ENCODE results near the gene VMO1.
A peak's percentile ranks its signal among the peaks of the same experiment; 100 is the strongest.
"Not testable (repeated sequence)": the region's sequence is repeated elsewhere in the genome, so short reads cannot be mapped to it uniquely, and the experiment has no call there.

VMO1 gene, protein sequence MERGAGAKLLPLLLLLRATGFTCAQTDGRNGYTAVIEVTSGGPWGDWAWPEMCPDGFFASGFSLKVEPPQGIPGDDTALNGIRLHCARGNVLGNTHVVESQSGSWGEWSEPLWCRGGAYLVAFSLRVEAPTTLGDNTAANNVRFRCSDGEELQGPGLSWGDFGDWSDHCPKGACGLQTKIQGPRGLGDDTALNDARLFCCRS

DNA sequence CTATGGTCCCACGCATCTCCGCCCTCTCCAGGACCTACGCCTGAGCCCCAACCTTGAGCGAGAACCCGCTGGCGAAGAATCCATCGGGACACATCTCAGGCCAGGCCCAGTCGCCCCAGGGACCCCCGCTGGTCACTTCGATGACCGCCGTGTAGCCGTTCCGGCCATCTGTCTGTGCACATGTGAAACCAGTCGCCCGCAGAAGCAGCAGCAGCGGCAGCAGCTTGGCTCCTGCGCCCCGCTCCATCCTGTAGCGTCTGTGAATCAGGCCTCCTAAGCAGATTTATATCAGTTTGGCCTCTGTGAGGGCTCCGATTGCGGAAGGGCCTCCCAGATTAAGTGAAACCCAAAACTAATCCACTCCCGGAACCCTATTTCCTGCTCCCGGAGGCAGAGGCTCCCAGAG is at the start of gene VMO1:
Gene VMO1 (minus strand): TSS at position 259 of the 406 bp plus-strand sequence. CDS start 12 bp downstream, at position 247.
- DNase-seq = no peak

- no peak for DNase-seq
Measured at GRCh38 chr17:4834681-4835020, 48.5 kb upstream of the VMO1 start.

DNA sequence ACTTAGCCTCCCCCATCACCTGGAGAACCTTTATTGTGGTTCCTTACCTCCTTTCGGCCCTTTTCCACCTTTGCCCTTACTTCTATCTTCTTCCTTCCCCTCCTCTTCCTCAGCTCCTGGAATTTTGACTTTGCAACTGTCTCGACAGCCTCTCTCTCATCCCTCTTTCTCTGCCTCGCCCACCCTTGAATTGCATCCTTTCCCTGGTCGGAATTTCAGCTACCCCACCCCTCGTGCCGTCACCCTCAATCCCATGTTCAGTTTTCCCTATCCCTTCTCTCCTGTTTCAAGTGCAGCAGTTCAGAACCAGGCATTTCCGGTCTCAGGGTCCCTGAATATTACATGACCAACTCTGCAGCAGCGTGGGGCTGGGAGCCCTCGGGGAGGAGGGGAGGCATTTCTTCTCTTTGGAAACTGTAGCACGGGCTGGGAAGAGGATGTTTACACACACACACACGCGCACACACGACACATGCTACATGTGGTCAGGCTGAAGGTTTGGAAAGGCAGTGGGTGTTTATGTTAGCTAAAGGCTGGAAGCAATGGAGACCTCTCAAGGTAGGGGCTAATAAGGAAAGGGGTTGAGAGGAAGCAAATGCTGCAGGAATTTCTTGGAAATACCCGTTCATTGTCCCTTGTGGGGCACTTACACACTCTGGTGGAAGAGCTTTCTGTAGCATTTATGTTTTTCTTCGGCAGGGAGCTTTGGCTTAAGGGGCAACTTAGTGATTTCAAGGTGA is 47.9 kb upstream of the VMO1 start:
- DNase-seq = peak; percentile 27

DNA sequence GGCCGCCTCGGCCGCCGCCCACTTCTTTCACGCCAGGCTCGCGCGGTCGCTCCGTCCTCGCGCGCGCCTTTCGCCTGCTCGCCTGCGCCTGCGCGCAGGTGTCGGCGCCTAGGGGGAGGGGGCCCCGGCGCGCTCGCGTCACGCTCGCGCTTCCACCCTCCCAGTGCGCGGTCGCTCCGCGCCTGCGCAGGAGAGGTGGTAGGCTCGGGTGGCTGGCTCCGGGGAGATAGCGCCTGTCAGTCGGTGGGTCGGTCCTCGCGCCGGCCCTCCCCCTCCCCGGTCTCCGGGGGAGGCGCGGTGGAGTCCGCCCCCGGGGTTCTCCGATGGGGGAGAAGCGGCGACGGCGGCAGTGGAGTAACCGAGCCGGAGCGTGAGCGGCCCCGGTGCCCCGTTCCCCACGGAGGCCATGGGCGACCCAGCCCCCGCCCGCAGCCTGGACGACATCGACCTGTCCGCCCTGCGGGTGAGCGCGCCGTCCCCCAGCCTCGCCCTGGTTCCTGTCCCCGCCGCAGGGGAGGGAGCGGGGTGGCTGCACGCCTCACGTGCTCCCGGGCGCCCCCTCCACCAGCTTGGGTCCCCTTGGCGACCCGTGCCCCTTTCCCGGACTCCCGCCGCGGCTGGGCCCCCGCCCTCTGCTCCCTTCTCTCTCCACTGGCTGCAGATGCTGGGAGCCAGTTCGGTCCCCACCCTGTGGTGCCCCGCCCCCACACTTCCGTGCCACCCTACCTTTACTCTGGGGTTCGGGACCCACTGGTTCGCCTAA is 47.2 kb upstream of the VMO1 start, which contains the start of gene MINK1:
Gene MINK1 (plus strand): TSS at position 163 of the 763 bp plus-strand sequence. CDS start 244 bp downstream, at position 407.
- peak; percentile 84 for DNase-seq

DNA sequence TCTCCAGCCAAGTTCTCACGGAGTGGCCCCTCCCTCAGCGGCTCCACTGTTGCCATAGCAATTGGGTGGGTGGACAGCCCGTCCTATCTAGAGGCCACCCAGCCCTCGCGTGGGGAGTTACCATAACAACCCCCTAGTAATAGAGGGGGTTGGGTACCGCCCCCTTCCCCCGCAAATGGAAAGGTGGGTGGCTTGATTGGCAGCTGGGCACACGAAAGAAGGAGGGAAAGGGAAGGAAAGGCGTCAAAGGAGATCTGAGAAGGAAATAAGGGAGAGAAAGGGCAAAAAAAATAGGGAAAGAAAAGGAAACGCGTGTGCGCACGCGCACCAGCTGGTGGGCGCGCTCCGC is 46.6 kb upstream of the VMO1 start:
- DNase-seq = not testable (repeated sequence)

DNA sequence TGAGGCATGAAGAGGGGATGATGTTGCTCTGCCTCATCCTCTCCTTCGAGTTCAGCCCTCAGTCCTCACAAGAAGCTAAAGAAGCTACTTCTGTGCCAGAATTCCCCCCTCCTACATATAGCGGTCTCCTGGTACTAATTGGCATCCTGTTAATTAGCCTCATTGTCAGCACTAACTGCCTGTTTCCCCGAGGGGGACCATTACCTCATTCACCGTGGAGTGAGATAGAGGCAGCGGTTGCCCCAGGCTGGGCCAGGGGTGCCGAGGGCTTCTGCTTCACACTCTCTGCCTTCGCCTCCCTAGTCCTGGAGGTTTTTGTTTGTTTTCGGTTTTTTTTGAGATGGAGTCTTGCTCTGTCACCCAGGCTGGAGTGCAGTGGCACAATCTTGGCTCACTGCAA is 41.2 kb upstream of the VMO1 start:
- no peak for DNase-seq

- DNase-seq = no peak
Measured at GRCh38 chr17:4823373-4824089, 37.4 kb upstream of the VMO1 start.

DNA sequence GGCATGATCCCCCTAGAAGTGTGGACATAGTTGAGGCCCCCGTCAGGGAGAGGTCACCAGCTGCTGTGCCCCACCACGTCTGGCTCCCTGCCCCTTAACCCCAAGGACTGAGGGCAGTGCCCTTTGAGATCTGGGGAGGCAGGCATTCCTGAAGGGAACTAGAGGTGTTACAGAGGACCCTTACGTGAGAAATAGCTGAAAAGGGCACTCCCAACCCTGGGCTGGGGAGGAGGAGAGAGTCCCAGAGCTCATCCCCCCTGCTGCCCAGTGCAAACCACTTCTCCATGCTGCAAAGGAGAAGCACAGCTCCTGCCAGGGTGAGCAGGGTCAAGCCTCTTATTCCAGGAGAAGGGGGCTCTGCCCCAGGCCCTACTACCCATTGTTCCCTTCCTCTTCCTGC is 36.7 kb upstream of the VMO1 start:
- no peak for DNase-seq

- DNase-seq = no peak
Measured at GRCh38 chr17:4818276-4818675, 32.1 kb upstream of the VMO1 start.

GRCh38 chr17:4816826-4817225 is 30.7 kb upstream of the VMO1 start:
- DNase-seq = no peak

DNA sequence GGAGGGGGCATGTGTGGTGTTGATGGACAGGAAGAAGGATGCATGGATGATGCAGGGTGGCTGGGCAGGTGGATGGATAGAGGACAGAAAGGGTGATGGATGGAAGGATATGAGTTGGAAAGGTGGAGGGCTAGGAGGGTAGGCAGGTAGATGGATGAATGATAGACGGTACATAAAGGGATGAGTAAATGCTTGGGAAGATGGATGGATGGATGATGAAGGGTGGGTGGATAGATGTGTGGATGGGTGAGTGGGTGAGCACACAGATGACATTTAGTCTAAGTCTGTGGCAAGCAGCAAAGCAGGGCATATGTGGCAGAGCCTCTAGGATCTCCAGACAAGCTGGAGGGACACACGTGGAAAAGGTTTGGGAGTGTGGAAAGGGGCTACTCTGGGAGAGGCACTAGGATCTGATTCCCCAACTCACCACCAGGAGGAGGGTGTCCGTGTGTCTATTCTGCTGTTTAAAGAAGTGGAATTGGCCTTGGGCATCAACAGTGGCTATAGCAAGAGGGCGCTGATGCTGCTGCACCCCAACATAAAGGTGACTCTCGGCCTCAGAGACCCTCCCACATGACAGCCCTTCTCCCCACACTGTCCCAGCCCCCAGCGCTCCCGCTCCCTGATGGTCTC is 29.0 kb upstream of the VMO1 start:
- no peak for DNase-seq

GRCh38 chr17:4812690-4813089 is 26.5 kb upstream of the VMO1 start:
- no peak for DNase-seq

- no peak for DNase-seq
Measured at GRCh38 chr17:4811471-4811870, 25.3 kb upstream of the VMO1 start.

DNA sequence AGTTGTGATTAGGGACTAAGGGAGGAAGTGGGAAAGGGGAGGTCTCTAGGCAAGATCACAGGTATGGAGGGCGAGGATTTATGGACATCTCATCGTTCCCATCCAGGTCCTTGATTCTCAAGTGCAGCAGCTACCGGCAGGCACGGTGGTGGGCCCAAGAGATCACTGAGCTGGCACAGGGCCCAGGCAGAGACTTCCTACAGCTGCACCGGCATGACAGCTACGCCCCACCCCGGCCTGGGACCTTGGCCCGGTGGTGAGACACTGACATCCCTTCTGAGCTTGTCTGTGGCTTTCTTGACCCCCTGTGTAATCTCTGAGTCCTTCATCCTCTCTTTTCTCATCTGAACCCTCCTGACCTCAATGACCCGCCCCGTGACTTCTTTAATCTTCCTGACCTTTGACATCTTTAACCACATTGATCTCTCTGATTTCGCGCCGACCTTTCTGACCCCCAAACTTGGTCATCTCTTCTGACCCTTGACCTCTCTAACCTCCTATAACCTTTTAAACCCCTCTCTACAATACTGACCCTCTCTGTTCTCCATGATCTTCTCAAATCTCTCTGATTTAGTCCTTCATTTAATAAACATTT is 24.6 kb upstream of the VMO1 start:
- peak; percentile 12 for DNase-seq

DNA sequence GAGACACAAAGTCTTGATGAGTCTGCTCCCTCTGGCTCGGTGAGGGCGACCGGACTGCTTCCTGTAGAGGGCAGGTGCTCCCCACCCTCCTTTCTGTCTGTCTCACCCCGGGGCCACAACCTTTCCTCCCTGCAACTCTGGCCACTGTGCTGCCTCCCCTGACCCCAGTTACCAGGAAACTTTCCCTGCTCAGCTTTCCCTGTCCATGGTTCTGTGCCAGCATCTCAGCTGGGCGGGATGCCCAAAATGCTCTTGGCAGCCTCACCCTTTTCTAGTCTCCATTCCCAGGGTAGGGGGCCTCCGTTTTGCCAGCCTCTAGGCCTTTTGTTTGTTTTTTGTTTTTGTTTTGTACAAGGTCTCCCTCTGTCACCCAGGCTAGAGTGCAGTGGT is 22.2 kb upstream of the VMO1 start:
- DNase-seq = no peak

GRCh38 chr17:4807605-4808377 is 21.6 kb upstream of the VMO1 start:
- no peak for DNase-seq

GRCh38 chr17:4806777-4807604 is 20.8 kb upstream of the VMO1 start, which contains the start of gene PLD2:
Gene PLD2, plus strand, starts transcription at chr17:4807152. Its CDS starts 621 bp downstream, at chr17:4807773.
- peak; percentile 51 for DNase-seq

GRCh38 chr17:4806456-4806776 is 20.3 kb upstream of the VMO1 start:
- DNase-seq = no peak

DNA sequence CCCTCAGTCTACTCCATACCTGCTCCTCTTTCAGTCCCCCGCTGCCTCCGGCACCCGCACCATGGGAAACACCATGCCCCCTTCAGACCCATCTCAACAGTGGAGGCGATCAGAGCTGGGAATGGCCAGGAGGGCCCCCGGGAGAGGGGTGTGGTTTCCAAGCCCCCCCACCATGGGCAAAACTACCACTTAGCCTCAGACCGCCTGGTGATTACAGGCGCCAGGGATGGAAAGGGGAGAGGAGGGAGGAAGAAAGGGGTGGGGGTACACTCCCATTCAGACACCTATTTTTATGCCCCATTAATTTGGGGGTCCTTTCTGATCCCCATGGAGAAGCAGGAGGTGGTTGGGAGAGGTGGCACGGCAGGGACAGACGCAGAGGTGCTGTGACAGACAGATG is 16.1 kb upstream of the VMO1 start, which contains the start of gene C17orf114:
Gene C17orf114 (minus strand): TSS at position 101 of the 400 bp plus-strand sequence.
- no peak for DNase-seq

GRCh38 chr17:4800462-4801196 is 14.5 kb upstream of the VMO1 start:
- peak; percentile 97 for DNase-seq
